Spleen (tissue), 11 donors: ENCODE measurements around the gene ATXN7L1. TPM values are rescaled to one million over a fixed set of nuclear protein-coding genes. Genes with fewer than 3 reads are reported as not detected.
A peak's percentile ranks its signal among the peaks of the same experiment; 100 is the strongest.

Experiments used
- DNase-seq: peaks from one replicate; pipeline ENCODE4 v3.0.0-alpha.2; 2020
- H3K27ac ChIP-seq, 8 donors: fragments of 200-600 bp; sonication (generic) in 7 of 8; 1 replicate in 4 of 8; 2 replicates in 4 of 8; pipeline versions ENCODE4 v1.5.0 to v1.8.0; 2016 to 2021; ENCODE audit warnings: inconsistent platforms in 4 of 8, mild to moderate bottlenecking in 4 of 8, moderate library complexity in 1 of 8
- H3K27me3 ChIP-seq, 7 donors: fragments of 200-600 bp; sonication (generic) in 6 of 7; replicated peaks in 1 of 7; 1 replicate in 4 of 7; 2 replicates in 3 of 7; pipeline versions ENCODE4 v1.5.0 to v1.8.0; 2016 to 2021; ENCODE audit warnings: inconsistent platforms in 3 of 7, mild to moderate bottlenecking in 1 of 7
- H3K36me3 ChIP-seq, 6 donors: fragments of 200-600 bp; sonication (generic) in 5 of 6; 1 replicate in 4 of 6; 2 replicates in 2 of 6; pipeline versions ENCODE4 v1.5.0 to v1.8.0; 2016 to 2021; ENCODE audit warnings: inconsistent platforms in 2 of 6
- H3K4me1 ChIP-seq, 6 donors: fragments of 200-600 bp; sonication (generic) in 5 of 6; 1 replicate in 3 of 6; 2 replicates in 3 of 6; pipeline versions ENCODE4 v1.5.0 to v1.8.0; 2016 to 2021; ENCODE audit warnings: inconsistent platforms in 3 of 6
- H3K4me3 ChIP-seq, 8 donors: fragments of 200-600 bp; sonication (generic) in 7 of 8; 1 replicate in 4 of 8; 2 replicates in 4 of 8; pipeline versions ENCODE4 v1.5.0 to v1.8.0; 2016 to 2021; ENCODE audit warnings: inconsistent platforms in 4 of 8, mild to moderate bottlenecking in 4 of 8, moderate library complexity in 2 of 8
- H3K9me3 ChIP-seq, 8 donors: fragments of 200-600 bp; sonication (generic) in 7 of 8; 1 replicate in 4 of 8; 2 replicates in 4 of 8; pipeline versions ENCODE4 v1.5.0 to v1.8.0; 2016 to 2021; ENCODE audit warnings: inconsistent platforms in 4 of 8
- POLR2A ChIP-seq, 3 donors: fragments of 450-650 bp; IDR thresholded peaks; one replicate each; pipeline ENCODE4 v1.5.1; 2017; ENCODE audit warnings: antibody characterized with exemption in 3 of 3, mild to moderate bottlenecking in 1 of 3
- POLR2AphosphoS5 ChIP-seq, 3 donors: sonication (generic); formaldehyde crosslinking; IDR thresholded peaks; one replicate each; pipeline ENCODE4 v1.5.1; 2017; ENCODE audit warnings: antibody characterized with exemption in 3 of 3
- whole genome bisulfite sequencing, 5 donors: extraction: QIAGEN DNeasy Blood & Tissue Kit in 3 of 5; methylation state at CpG; one replicate each; pipeline versions ENCODE4 v1.1.5 to v1.1.7; 2013 to 2018; 5-methylcytosine and 5-hydroxymethylcytosine counted together
- intact Hi-C: fragments of 100-400 bp; cut with DNase I; formaldehyde crosslinking; loops from one replicate; pipeline ENCODE4 v1.15.0; 2023; ENCODE audit warnings: low total_unique reads
- polyA plus RNA-seq, 3 donors: library from polyadenylated mRNA; stranded (reverse); fragments of 200-250 nt; gene quantifications; one replicate each; pipeline ENCODE4 v1.2.1, GENCODE V29; 2013
- total RNA-seq, 7 donors: library from RNA; depleted of rRNA in 3 of 7; stranded (reverse); fragments of >200 nt in 3 of 7; fragmentation: NEBNext Ultra II Directional in 4 of 7; extraction: Animal tissue kit (Norgen Biotek cat#: 25700) in 4 of 7; gene quantifications; one replicate each; pipeline versions ENCODE4 v1.1.0 to v1.2.1, GENCODE V29; 2016 to 2021
- TF ChIP-seq, protein P1 (sequence below), 11 experiments: fragments of 200-600 bp in 7 of 11; fragments of 450-650 bp in 4 of 11; sonication (generic) in 4 of 11; IDR thresholded peaks in 8 of 11; conservative IDR thresholded peaks in 3 of 11; 1 replicate in 7 of 11; 2 replicates in 4 of 11; pipeline versions ENCODE4 v1.4.0 to v1.8.0; 2016 to 2021; ENCODE audit warnings: antibody characterized with exemption in 11 of 11, inconsistent platforms in 4 of 11, mild to moderate bottlenecking in 1 of 11
- donor health status: healthy with polysubstance abuse.
- donor health status: DM: no; HTN: no; CAD: no; lungs with moderate emphysema.
- donor health status: DM: no; HTN: no; CAD: no.
- donor health status: Bipolar disorder and iron deficiency.
- donor health status: healthy.
- donor health status: DM: no; HTN: no; CAD: no.
- donor health status: DM: yes; HTN: yes; CAD: no.

ATXN7L1 gene
- total and polyA plus RNA-seq, 10 donors: 2.4 to 29.3 (median 18.4) TPM

DNA sequence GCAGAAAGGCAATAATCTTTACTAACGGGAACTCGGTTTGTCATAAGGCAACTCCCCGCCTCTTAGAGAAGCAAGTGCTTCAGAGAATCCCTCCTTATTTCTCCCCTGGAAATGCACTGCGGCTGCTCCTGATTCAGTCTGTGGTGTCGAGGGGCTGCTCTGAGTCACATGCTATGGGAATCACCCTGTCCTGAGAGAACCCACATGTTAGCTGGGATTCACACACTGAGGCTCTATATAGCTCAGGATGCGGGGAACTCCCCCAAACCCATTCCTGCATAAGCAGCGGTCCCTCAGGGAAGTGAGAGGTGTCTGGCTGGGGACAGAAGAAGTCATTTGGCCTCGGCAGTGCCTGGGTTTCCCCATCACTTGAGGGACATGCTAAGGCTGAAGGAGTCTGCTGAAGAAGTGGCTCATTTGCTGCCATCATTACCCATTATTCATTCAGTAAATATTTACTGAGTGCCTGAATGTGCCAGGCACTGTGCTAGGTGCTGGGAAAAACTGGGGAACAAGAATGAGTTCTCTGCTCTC, 87.5 kb downstream of the ATXN7L1 start:
- DNase-seq: no peak
- TF ChIP-seq POLR2AphosphoS5 (IDR thresholded peaks at IDR 0.05) (no peak), POLR2A (IDR thresholded peaks at IDR 0.05) (no peak)
- TF ChIP-seq, protein P1, sequence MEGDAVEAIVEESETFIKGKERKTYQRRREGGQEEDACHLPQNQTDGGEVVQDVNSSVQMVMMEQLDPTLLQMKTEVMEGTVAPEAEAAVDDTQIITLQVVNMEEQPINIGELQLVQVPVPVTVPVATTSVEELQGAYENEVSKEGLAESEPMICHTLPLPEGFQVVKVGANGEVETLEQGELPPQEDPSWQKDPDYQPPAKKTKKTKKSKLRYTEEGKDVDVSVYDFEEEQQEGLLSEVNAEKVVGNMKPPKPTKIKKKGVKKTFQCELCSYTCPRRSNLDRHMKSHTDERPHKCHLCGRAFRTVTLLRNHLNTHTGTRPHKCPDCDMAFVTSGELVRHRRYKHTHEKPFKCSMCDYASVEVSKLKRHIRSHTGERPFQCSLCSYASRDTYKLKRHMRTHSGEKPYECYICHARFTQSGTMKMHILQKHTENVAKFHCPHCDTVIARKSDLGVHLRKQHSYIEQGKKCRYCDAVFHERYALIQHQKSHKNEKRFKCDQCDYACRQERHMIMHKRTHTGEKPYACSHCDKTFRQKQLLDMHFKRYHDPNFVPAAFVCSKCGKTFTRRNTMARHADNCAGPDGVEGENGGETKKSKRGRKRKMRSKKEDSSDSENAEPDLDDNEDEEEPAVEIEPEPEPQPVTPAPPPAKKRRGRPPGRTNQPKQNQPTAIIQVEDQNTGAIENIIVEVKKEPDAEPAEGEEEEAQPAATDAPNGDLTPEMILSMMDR (IDR thresholded peaks at IDR 0.05 in 8 of 11, conservative IDR thresholded peaks at IDR 0.05 in 3 of 11): no peak
- H3K27me3 ChIP-seq: no peaks in the 10 kb centered on the region
- 82 to 89% (median 84%) methylated on average over 8 of the region's 8 CpGs for WGBS, 5 donors
- no peak overlapping the region for H3K4me3 ChIP-seq
- H3K9me3 ChIP-seq: no peaks in the 10 kb centered on the region
- H3K36me3 ChIP-seq: peaks cover 0 to 26% (median 2%) of the 10 kb centered on the region in 6 donors
- no peak overlapping the region for H3K27ac ChIP-seq
- intact Hi-C loops: no loop called here
- no peaks in the 10 kb centered on the region for H3K4me1 ChIP-seq

DNA sequence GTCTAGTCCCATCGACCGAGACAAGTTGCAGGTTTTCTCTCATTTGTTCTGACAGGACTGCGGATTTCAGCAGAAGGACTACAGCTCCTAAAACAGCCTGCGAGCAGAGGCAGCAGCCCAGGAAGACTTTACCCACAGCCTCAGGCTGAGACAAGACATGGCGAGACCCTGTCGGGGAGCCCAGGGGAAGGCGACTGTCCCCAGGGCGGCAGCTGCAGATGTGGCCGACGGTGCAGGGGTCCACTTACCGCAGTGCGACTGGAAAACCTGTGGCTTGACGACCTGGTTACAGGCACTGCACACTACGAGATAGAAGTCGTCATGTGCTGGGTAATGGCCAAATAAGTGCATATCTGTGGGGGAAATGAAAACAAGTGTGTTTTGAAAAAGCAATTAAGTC, 88.0 kb downstream of the ATXN7L1 start:
- no peaks in the 10 kb centered on the region for H3K27me3 ChIP-seq
- intact Hi-C loops: no loop called here
- no peaks in the 10 kb centered on the region for H3K9me3 ChIP-seq
- DNase-seq: peak; percentile 56
- WGBS, 5 donors: 90 to 97% (median 93%) methylated on average over 15 of the region's 15 CpGs
- no peaks in the 10 kb centered on the region for H3K4me1 ChIP-seq
- H3K4me3 ChIP-seq: no peak overlapping the region
- TF ChIP-seq, protein P1 (IDR thresholded peaks at IDR 0.05 in 8 of 11, conservative IDR thresholded peaks at IDR 0.05 in 3 of 11): no peak
- no peak for TF ChIP-seq POLR2AphosphoS5 (IDR thresholded peaks at IDR 0.05)
- TF ChIP-seq POLR2A (IDR thresholded peaks at IDR 0.05): no peak
- no peak overlapping the region for H3K27ac ChIP-seq
- peaks cover 0 to 26% (median 2%) of the 10 kb centered on the region in 6 donors for H3K36me3 ChIP-seq

DNA sequence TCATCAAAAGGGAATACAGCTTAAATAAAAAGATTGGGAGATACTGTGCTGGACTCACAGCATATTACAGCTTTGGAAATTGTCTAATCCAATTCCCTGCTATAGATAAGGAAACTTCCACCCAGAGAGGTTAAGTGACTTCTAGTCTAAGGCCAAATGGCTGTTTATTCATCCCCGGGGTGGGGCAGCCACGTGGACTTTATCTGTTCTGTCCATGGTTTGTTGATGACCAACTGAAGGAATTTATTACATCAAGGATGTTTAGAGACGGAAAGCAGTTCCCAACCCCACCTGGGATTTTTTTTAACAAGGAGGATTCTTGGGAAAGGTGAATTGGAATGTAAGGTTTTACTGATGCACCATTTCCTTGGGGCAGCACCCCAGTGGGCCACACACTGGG, 88.6 kb downstream of the ATXN7L1 start:
- no peak for DNase-seq
- Histone ChIP-seq H3K36me3 (peaks cover 0 to 26% (median 2%) of the 10 kb centered on the region in 6 donors), H3K4me1 (peaks cover 0 to 5% (median 0%) of the 10 kb centered on the region in 6 donors), H3K4me3 (no peak overlapping the region), H3K27me3 (no peaks in the 10 kb centered on the region), H3K27ac (no peak overlapping the region), H3K9me3 (no peaks in the 10 kb centered on the region)
- TF ChIP-seq POLR2AphosphoS5 (IDR thresholded peaks at IDR 0.05): no peak
- TF ChIP-seq POLR2A (IDR thresholded peaks at IDR 0.05): no peak
- TF ChIP-seq, protein P1 (IDR thresholded peaks at IDR 0.05 in 8 of 11, conservative IDR thresholded peaks at IDR 0.05 in 3 of 11): no peak
- intact Hi-C loops: no loop called here
- WGBS, 5 donors: 81 to 91% (median 86%) methylated on average over 3 of the region's 3 CpGs

DNA sequence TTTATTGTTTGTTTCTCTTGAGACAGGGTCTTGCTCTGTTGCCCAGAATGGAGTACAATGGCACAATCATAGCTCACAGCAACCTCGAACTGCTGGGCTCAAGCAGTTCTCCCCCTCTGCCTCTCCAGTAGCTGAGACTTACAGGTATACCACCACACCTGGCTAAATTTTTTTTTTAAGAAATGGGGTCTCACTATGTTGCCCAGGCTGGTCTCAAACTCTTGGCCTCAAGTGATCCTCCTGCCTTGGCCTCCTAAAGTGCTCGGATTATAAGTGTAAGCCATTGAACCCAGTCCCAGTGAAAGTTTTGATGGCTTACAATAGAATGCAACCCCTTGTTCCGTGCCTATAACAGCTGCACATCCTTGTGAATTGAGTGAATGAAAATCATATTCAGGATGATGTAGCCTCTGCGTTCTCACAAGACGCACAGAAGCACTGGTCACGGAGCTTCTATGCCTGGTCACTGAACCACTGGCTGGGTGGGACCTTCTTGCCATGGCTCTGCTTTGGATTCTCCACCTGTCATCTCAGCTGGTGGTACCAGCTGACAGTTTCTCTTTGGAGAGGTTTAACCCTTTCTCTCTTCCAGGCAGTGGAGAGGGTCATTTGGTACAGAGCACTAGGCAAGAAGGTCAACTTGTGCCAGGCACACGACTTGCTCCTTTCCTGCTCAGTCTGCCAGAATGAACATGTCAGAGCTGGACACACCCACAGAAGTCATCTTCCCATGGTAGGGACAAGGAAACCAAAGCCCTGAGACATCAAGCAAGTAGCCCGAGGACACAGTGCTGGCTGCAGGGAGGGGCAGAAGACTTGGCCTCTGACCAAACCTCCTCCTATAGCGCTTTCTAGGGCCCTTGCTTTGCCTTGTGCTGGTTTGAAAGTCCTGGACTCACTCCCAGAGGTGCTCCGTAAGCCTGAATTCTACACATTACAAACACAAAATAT, 89.6 kb downstream of the ATXN7L1 start:
- Histone ChIP-seq H3K4me3 (no peak overlapping the region), H3K36me3 (peaks cover 0 to 22% (median 2%) of the 10 kb centered on the region in 6 donors), H3K9me3 (no peaks in the 10 kb centered on the region), H3K4me1 (peaks cover 0 to 9% (median 2%) of the 10 kb centered on the region in 6 donors), H3K27me3 (no peaks in the 10 kb centered on the region), H3K27ac (no peak overlapping the region)
- 89 to 95% (median 93%) methylated on average over 10 of the region's 10 CpGs for WGBS, 5 donors
- intact Hi-C loops: no loop called here
- DNase-seq: peak; percentile 38
- TF ChIP-seq POLR2A (IDR thresholded peaks at IDR 0.05) (no peak), POLR2AphosphoS5 (IDR thresholded peaks at IDR 0.05) (no peak)
- TF ChIP-seq, protein P1 (IDR thresholded peaks at IDR 0.05 in 8 of 11, conservative IDR thresholded peaks at IDR 0.05 in 3 of 11): no peak
